K562 (cell line): ENCODE results near the gene CRY2.

Source experiments
- ZBTB33 ChIP-seq: sonication (generic); formaldehyde crosslinking; IDR thresholded peaks from 2 replicates; pipeline ENCODE4 v1.8.1; 2023; ENCODE audit warnings: mild to moderate bottlenecking, missing genetic modification reagents
- ZNF76 ChIP-seq: fragments of 250-450 bp; sonication (Bioruptor Pico); IDR thresholded peaks from 2 replicates; pipeline ENCODE4 v1.4.0; 2020; ENCODE audit warnings: mild to moderate bottlenecking, moderate library complexity, borderline replicate concordance

- TF ChIP-seq ZBTB33 (CRISPR knock-in tag) (no peak), ZNF76 (CRISPR knock-in tag) (no peak)
Observed at GRCh38 chr11:45895553-45896259, 48.4 kb downstream of the CRY2 start.
